Esophagus squamous epithelium (tissue), 4 donors: ENCODE measurements around the gene SPNS1.

ENCODE experiments used
- POLR2A ChIP-seq, 4 donors: fragments of 450-650 bp; IDR thresholded peaks; one replicate each; pipeline ENCODE4 v1.6.1; 2017; ENCODE audit warnings: antibody characterized with exemption in 4 of 4, mild to moderate bottlenecking in 4 of 4, moderate library complexity in 3 of 4
- TF ChIP-seq, protein P1 (sequence below), 6 experiments: fragments of 450-650 bp in 4 of 6; fragments of 200-600 bp in 2 of 6; sonication (generic) in 2 of 6; IDR thresholded peaks; one replicate each; pipeline ENCODE4 v1.5.1; 2016 to 2019; ENCODE audit warnings: antibody characterized with exemption in 6 of 6, mild to moderate bottlenecking in 4 of 6, moderate library complexity in 4 of 6

- TF ChIP-seq, protein P1, sequence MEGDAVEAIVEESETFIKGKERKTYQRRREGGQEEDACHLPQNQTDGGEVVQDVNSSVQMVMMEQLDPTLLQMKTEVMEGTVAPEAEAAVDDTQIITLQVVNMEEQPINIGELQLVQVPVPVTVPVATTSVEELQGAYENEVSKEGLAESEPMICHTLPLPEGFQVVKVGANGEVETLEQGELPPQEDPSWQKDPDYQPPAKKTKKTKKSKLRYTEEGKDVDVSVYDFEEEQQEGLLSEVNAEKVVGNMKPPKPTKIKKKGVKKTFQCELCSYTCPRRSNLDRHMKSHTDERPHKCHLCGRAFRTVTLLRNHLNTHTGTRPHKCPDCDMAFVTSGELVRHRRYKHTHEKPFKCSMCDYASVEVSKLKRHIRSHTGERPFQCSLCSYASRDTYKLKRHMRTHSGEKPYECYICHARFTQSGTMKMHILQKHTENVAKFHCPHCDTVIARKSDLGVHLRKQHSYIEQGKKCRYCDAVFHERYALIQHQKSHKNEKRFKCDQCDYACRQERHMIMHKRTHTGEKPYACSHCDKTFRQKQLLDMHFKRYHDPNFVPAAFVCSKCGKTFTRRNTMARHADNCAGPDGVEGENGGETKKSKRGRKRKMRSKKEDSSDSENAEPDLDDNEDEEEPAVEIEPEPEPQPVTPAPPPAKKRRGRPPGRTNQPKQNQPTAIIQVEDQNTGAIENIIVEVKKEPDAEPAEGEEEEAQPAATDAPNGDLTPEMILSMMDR (IDR thresholded peaks at IDR 0.05), result no peak
- TF ChIP-seq POLR2A (IDR thresholded peaks at IDR 0.05), result no peak
Observed at GRCh38 chr16:28936784-28937155, 37.8 kb upstream of the SPNS1 start.
